ENCODE results near the gene CPEB4.

CPEB4 gene

DNA sequence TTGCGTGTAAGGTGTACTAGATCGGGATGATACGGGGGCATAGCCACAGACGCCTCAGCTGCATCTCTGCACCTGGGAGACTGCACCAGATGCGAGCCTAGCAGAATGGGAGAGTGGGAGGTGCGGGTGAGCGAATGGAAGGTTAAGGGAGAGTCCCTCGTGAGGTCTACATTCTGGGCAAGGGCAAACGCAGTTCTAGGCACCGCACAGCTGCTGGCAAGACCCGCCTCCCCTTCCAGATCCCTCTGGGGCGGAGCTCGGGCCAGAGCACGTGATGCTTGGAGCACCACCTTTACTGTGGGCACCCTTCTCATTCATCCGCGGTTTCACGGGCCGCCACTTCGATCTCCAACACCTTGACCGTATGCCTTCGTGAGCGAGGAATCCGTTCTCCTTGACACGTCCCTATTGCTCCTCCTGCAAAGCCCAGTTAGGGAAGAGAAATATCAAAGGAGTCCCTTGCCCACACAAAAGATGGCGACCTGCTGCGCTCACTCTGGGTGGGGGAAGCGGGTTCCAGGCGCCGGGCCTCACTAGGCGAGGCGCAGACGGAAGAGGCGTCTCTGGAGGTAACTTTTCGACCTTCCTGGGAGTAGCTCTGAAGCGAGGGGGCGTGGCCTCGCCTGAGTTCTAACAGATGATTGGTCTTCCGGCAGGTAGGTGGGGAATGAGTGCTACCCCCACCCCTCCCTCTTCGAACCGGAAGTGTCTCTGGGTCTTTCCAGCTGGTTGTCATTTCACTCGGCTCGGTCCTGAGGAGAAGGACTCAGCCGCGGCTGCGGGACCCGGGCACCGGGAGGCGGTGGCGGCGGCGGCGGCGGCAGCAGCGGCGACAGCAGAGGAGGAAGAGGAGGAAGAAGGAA is at the start of gene CPEB4:
CPEB4 (plus strand) TSS at position 740 of the 863 bp plus-strand sequence. CDS start 1,385 bp downstream, outside the sequence.
- DNase-seq = peak; percentile 94 to 98

GRCh38 chr5:173839117-173839713 is 48.9 kb upstream of the CPEB4 start:
- no peak for DNase-seq

DNA sequence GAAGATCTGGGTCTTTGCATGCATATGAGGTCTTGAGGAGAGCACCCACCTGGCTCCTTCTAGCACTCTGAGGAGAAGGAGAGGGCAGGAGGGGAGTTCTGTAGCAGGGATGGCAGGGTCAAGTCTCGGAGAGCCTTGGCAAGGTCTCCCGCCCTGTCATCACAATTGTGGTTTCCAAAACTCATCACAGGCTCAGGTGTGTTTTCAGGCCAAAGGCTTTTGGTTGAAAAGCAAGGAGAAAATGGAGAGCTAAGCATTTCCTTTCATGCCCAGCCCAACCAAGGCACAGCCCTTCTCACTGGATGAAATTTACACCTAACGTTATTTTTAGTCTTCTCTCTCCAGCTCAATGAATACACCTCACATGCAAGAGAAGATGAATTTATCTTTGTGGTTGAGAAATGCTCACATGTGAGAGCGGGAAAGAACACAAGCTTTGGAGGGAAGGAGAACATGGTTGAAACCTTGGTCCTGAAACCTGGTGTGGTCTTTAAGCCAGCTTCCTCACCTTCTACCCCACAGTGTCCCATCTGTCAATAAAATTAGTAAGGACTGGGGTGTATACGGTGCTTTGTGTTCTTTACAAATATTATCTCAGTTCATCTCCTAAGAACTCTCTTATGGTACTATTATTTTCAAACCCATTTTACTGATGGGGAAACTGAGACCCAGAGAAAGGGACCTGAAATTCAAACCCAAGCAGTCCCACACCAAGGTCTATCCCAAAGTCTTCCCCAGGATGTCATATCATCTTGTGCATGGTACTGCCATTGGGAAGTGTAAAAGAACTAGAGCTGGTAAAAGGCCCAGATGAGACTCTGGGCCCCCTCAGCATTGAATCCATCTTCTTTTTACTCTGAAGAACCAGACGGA is 47.8 kb upstream of the CPEB4 start:
- no peak for DNase-seq

GRCh38 chr5:173841710-173842109 is 46.4 kb upstream of the CPEB4 start:
- no peak for DNase-seq

GRCh38 chr5:173843794-173844193 is 44.4 kb upstream of the CPEB4 start:
- DNase-seq = no peak

DNA sequence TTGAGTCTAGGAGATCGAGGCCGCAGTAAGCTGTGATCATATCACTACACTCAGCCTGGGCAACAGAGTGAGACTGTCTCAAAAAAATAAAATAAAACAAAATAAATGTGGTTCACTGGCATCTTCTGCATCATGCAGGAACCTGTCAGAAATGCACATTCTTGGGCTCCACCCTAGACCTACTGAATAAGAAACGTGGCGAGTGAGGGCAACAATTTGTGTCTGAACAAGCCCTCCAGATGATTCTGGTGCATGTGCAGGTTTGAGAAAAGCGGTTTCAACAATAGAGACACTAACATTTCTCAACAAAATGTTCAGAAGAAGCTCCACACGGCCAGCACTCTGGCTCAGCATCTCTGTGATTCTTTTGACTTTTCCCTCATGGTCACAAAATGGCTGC is 42.8 kb upstream of the CPEB4 start:
- DNase-seq = no peak

DNA sequence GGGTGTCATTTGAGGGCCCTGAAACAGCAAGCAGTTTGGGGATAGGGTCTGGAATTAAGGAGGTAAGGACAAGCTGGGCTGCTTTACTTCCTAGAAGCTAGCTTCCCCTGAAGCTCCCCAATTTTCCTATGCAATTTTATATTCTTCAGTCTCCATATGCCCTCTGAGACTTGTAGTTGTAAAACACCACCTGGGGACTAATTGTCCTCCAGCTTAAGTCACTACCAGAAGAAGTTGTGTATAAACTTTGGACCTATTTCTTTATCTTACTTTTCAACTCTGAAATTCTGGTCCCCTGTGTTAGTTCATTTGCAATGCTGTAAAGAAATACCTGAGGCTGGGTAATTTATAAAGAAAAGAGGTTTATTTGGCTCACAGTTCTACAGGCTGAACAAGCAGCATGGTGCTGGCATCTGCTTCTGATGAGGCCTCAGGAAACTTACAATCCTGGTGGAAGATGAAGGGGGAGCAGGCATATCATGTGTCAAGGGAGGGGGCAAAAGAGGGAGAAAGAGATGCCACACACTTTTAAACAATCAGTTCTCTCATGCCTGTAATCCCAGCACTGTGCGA is 41.1 kb upstream of the CPEB4 start:
- no peak for DNase-seq

DNA sequence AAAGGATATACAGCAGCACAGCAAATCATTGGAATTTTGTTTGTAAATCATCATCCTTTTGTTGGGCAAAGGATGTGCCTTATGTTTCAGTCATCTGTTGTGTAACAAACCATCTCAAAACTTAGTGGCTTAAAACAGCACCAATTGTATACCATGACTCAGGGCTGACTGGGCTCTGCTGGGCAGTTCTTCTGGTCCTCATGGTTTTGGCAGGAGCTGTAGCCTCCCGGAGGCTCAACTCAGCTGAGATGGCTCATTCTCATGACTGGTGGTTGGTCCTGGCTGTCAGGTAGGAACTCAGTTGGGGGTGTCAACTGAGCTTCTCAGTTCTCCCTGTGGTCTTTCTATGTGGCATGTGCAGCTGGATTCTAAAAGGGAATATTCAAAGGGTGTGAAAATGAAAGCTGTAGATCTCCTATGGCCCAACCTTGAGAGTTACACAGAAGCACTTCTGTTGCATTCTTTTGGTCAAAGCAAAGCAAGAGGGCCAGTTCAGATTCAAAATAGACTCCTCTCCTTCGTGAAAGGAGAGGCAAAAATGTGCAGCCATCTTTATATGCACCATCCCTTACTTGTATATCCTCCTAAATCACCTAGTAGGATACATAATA is 39.1 kb upstream of the CPEB4 start:
- no peak for DNase-seq

GRCh38 chr5:173849908-173850307 is 38.2 kb upstream of the CPEB4 start:
- no peak for DNase-seq

DNA sequence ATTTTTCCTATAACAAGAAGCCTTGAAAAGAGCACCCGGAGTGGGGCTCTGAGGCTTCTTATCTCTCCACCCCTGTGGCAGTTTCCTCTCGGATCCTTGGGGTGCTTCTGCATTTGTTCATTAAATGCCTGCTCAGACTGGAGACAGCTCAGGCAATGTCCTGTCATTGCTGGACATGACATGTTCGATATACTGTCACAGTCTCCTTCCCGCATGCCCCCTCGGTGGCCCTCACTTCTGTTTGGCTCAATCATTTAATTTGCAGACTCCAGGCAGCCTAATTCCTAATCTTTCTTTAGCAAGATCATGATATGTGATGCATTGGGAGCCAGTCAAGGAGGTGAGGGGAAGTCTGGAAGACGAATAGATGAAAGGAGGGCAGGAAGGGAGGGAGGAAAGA is 37.5 kb upstream of the CPEB4 start:
- DNase-seq = no peak

DNA sequence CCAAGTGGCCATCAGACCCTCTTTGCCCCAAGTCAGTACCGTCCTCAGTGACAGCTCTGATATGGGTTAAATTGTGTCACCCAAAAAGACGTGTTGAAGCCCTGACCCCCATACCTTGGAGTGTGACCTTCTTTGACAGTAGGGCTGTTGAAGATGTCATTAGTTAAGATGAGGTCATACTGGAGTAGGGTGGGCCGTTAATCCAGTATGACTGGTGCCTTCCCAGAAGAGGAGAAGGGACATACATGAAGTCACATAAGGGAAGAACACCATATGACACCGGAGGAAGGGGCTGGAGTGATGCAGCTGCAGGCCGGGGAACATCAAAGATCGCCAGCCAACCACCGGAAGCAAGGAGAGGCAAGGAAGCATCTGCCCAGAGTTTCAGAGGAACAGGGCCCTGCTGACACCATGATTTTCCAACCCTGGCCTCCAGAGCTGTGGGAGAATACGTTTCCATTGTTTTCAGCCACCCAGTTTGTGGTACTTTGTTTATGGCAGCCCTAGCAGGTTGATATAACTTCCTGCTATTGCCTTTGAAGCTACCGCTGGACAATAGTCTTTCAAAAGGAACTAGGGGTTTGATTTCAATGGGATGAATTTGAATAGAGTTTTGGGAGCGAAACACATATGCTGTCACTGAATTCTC is 36.4 kb upstream of the CPEB4 start:
- DNase-seq = no peak

GRCh38 chr5:173852790-173853359 is 35.3 kb upstream of the CPEB4 start:
- no peak for DNase-seq

- DNase-seq = no peak
Observed at GRCh38 chr5:173853370-173854131, 34.6 kb upstream of the CPEB4 start.

GRCh38 chr5:173855162-173855994 is 32.8 kb upstream of the CPEB4 start:
- DNase-seq = no peak

DNA sequence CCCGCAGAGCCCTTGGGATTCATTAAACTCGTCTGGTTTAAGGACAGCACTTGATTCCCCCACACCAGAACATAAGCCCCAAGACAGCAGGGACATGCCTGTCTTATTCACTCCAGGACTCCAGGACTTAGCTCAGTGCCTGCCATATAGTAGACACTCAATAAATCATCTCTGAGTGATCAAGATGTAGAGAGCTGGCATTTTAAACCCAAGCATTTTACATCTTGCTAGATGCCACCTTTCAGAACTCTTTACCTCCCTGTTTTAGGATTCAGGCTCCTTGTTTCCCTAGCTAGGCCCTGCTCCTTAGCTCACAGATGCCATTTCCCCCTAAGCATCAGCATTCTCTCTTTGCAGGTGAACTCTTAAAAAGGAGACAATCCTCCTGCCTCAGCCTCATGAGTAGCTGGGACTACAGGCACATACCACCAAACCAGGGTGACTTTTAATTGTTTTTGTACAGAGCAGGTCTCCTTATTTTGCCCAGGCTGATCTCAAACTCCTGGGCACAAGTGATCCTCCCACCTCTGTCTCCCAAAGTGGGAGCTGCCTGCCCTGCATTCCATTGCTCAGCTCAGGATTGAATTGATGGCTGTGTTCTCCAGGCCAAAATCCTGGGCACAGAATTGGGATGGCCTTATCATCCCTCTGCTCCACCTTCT is 32.0 kb upstream of the CPEB4 start:
- DNase-seq = no peak

DNA sequence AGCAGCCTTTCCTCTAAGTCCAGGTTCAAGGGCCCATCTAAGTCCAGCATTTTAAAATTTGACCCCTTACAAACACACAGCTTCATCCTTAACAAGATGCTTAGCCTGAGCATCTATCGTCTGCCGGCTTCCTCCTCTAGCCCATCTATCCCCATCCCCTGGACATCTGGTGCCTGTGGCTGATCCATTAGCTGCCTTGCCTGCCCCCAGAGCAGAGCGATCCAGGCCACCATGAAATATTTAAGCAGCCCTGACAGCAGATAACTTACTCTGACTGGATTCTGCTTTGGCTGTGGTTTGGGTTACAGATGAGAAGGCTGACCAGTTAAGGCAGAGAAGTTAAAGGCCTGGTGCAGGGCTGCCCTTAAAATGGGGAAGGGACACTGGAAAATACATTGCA is 30.9 kb upstream of the CPEB4 start:
- no peak for DNase-seq

DNA sequence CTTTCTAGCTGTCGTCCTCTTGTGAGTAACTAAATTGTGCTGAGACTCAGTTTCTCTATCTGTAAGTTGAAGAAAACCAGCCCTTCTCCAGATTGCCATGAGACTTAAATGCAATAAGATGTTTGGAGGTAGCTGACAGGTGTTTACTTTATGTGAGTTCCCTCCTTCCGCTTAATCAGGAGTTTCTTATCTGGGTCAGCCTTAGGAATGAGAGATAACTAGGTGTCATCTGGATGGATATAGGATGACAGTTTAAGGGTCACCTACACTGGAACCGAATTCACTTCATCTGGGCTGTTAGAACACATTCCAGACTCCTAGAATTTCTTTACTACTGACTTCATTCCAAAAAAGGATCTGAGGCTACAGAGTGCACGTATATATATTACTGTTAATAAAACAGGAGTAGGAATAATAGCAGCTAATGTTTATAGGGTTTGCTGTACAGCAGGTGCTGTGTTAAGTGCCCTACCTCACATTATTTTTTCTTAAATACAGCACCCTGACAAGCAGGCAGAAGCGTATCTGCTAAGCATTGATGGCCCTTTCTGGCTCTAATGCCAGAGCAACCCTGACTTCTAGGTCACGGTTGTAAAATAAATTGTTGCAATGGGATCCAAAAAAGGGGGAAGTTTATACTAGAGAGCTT is 30.0 kb upstream of the CPEB4 start:
- DNase-seq = no peak

- DNase-seq = no peak
Observed at GRCh38 chr5:173858670-173859407, 29.3 kb upstream of the CPEB4 start.

All from stimulated activated CD4-positive, alpha-beta T cell treated with anti-CD3 and anti-CD28 coated beads, Interleukin-4, amount 100 ng/mL, for 4 hours (primary cell).